C4-2B (cell line): ENCODE results near the gene ARID2.

Experiments used
- H3K27ac ChIP-seq: fragments of 450-650 bp; 2 replicates; pipeline ENCODE4 v1.5.1; 2017
- ZFX ChIP-seq: fragments of 450-650 bp; IDR thresholded peaks from 2 replicates; pipeline ENCODE4 v1.6.1; 2017
- TF ChIP-seq, protein P1 (sequence below): fragments of 450-650 bp; conservative IDR thresholded peaks from 2 replicates; pipeline ENCODE4 v1.5.1; 2017; ENCODE audit warnings: mild to moderate bottlenecking

ARID2 gene

DNA sequence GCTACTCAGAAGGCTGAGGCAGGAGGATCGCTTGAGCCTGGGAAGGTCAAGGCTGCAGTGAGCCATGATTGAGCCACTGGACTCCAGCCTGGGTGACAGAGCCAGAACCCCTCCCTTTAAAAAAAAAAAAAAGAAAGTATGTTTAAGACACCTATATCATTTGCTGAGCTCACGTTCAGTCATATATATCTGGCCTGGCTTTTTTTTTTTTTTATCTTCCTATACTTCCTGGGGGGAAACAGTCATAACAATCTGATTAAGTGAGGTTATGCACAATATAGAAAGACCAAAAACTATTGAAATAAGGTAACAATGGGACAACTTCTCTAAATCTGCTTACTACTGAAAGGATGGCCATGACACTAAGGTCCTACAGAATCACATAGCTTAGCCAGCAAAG is 9.4 kb upstream of the ARID2 start:
- no peak overlapping the region for H3K27ac ChIP-seq
- TF ChIP-seq ZFX, result no peak
- TF ChIP-seq, protein P1, sequence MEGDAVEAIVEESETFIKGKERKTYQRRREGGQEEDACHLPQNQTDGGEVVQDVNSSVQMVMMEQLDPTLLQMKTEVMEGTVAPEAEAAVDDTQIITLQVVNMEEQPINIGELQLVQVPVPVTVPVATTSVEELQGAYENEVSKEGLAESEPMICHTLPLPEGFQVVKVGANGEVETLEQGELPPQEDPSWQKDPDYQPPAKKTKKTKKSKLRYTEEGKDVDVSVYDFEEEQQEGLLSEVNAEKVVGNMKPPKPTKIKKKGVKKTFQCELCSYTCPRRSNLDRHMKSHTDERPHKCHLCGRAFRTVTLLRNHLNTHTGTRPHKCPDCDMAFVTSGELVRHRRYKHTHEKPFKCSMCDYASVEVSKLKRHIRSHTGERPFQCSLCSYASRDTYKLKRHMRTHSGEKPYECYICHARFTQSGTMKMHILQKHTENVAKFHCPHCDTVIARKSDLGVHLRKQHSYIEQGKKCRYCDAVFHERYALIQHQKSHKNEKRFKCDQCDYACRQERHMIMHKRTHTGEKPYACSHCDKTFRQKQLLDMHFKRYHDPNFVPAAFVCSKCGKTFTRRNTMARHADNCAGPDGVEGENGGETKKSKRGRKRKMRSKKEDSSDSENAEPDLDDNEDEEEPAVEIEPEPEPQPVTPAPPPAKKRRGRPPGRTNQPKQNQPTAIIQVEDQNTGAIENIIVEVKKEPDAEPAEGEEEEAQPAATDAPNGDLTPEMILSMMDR, result no peak

DNA sequence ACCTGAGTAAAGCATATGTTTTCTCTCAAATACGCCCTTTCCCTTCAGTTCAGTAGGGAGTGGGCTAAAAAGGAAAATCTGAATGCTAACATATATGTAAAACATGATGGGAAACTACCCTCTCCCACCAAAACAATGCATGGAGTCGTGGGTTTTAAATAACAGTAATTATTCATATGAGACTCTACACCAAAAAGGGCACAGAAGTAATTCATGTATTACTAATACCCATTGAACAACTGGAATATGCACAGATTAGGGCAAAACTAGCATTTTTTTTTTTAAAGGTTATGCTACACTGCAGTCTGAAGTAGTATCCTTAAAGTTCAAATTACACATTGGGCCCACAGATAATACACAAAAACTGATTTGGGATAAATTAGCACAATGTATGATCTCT is 8.1 kb upstream of the ARID2 start:
- TF ChIP-seq, protein P1, result no peak
- TF ChIP-seq ZFX, result no peak

DNA sequence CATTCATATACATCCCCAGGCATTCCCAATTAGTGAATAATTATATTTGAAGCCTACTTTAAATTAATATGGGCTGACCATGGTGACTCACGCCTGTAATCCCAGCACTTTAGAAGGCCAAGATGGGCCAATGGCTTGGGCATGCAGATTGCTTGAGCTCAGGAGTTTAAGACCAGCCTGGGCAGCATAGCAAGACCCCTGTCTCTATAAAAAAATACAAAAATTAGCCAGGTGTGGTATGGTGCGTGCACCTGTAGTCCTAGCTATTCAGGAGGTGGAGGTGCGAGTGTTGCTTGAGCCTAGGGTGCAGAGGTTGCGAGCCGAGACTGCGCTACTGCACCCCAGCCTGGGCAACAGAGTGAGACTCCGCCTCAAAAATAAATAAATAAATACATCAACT is 7.6 kb upstream of the ARID2 start:
- TF ChIP-seq ZFX, result no peak
- TF ChIP-seq, protein P1, result no peak
- no peak overlapping the region for H3K27ac ChIP-seq

More for the DNA sequence above, 8.1 kb upstream of the ARID2 start:
- no peak overlapping the region for H3K27ac ChIP-seq

DNA sequence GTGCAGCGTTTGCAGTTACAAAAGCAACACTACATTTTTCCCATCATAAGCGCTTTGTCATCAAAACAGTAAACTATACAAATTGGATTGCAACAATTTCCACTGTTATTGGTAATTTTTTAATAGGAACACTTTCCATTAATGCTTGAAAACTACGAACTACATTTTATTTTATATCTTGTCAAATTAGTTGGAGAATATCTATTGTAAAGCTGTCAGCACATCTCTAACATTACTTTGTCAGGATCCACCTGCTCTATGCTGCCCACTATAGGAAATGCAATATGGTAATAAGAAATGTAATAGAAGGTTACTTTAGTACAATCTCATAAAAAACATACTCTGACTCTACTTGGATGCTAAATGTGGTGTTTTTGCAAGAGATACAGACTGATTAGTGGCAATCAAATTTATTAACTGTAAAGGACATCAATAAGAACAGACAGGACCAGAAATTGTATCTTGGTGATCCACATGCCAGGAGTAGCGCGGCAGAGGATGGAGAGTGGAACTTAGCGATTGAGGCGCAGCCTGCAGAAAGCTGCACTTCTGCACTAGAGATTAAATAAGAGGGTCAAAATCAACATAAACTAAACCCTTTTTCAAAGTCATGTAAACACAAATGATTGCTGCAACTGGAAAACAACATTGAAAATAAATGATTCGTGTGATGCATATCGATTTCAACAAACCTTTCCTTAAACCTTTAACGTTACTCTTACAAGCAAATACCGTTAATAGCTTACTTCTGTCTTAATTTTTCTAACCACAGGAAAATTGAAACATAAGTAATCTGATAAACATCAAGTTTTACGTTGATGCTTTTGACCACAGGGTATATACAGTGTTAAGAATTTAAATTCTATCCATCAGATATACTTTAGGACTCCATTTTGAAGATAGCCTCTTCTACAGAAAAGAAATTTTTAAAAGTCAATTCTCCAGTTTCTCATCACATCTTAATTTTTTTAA is 3.6 kb upstream of the ARID2 start:
- H3K27ac ChIP-seq, result peak overlapping the region; percentile 96
- no peak for TF ChIP-seq ZFX
- TF ChIP-seq, protein P1, result peak; percentile 91

DNA sequence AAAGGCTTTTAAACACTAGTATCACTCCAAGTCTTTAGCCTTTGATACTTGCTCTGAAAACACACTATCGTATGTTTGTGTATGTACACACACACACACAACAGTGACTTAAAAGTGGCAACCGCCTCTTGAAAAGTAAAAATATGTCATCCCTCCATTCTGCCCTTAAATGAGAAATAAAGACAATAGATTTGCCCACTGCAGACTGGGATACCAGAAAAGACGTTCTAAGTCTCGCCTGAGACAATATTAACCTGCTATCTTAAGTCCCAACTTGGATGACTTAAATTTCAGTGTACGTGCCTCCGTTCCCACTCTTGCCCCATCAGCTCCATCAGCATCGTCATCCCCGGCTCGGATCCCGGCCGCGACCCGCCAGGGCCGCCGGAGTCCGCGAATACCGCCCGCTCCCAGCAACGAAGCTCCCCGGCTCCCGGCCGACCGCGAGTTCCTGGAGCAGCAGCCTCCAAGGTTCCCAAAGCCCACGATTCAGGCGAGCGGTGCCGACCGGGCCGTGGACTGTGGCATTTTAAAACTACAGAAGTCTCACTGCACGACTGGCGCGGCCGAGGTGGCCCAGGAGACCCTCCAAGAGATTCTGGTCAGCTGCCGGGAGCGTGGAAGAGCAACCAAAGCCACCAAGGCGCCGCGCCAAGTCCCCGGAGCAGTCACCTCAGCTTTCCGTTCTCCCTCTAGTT is 2.8 kb upstream of the ARID2 start:
- TF ChIP-seq, protein P1, result no peak
- TF ChIP-seq ZFX, result peak; percentile 42; the same call in 1 of the 2 replicates

DNA sequence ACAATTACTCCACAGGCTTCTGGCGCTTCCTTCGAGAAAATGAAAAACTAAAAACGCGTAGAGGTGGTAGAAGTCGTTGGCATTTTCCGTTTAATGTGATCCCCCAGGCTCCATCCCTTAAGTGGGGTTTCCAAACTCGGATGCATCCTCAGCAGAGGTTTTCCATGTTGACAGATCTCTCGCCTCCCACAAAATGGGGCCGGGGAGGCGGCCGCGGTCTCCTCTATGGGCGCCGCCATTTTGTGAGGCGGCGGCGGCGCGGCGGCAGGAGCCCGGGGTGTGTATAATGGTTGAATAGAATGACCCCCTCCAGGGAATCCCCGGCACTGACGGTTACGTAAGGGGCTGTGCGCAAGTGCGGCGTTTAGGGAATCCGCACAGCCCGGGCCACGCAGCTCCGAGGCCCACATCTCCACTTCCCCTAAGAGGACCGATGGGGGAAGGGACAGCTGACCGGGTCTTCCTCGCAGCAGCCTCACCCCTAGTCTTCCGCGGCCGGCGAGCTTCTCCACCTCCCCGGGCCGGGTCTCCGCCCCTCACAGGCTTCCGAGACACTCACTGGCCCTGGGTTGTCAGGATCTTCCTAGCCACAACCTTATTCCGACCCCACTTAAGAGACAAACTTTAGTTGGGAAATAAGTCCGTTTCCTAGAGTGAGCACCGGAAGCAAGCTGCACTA is 2.1 kb upstream of the ARID2 start:
- TF ChIP-seq, protein P1, result no peak
- TF ChIP-seq ZFX, result no peak

More for the DNA sequence above, 2.8 kb upstream of the ARID2 start:
- H3K27ac ChIP-seq, result peak overlapping the region; percentile 96

More for the DNA sequence above, 2.1 kb upstream of the ARID2 start:
- H3K27ac ChIP-seq, result peak overlapping the region; percentile 96
